Fibroblast of skin of back (primary cell): ENCODE measurements around the gene ZNF35.

Experiments
- DNase-seq: peaks from one replicate; pipeline ENCODE4 v3.0.0-alpha.2; 2013

Gene ZNF35

GRCh38 chr3:44685128-44685800 lies 36.7 kb downstream of the ZNF35 start:
- DNase-seq = peak; percentile 85

GRCh38 chr3:44687898-44688297 lies 39.4 kb downstream of the ZNF35 start:
- DNase-seq = no peak
